A549 treated with CpdA at 1 μM for 4 hours (cell line): ENCODE data around the gene EIF2B5. TPM values are rescaled to one million over a fixed set of nuclear protein-coding genes. Genes with fewer than 3 reads are reported as not detected.

Experiments
- total RNA-seq: library from RNA; stranded (reverse); fragments of 200-300 nt; extraction: Qiagen RNA extraction; gene quantifications from 5 replicates; pipeline ENCODE4 v1.2.3, GENCODE V29; 2022; ENCODE audit warnings: low read depth

EIF2B5 gene
- 26.5 to 30.8 TPM (median 29.7 TPM) in 5 replicates for total RNA-seq

GRCh38 chr3:184135149-184135910 is at the start of gene EIF2B5:
Gene EIF2B5 (plus strand): TSS chr3:184135358. CDS start chr3:184135386, 28 bp downstream.

DNA sequence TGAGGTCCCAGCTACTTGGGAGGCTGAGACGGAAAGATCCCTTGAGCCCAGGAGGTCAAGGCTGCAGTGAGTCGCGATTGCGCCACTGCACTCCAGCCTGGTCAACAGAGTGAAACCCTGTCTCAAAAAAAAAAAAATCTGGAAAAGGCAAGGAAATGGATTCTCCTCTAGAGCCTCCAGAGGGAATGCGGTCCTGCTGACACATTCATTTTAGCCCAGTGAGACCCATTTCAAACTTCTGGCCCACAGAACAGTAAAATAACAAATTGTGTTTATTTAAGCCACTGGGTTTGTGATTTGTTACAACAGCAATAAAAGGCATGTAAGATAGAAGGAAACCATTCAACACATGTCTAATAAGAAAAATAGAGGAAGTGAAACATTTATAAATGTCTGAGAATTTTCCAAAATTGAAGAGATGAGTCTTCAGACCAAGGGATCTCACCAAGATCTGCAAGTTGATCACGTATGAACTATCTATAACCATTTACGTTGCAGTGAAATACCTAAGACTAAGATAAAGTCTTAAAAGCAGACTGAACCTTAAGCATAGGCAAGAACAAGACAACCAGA is 38.3 kb upstream of the EIF2B5 start, which contains the start of gene HTR3E:
HTR3E (plus strand) TSS at position 254 of the 573 bp plus-strand sequence. CDS start 466 bp downstream, outside the sequence.

GRCh38 chr3:184154885-184155643 is 19.9 kb downstream of the EIF2B5 start, which contains the start of gene DVL3:
Gene DVL3 (plus strand): TSS chr3:184155377. CDS start chr3:184155636, 259 bp downstream.

GRCh38 chr3:184174646-184175492 is 39.7 kb downstream of the EIF2B5 start, which contains the start of gene AP2M1:
Gene AP2M1 (plus strand): TSS chr3:184174855. CDS start chr3:184176994, 2,139 bp downstream.

GRCh38 chr3:184186184-184186901 is 51.2 kb downstream of the EIF2B5 start, which contains the start of gene ABCF3:
Gene ABCF3 (plus strand): TSS chr3:184186199. CDS start chr3:184186208, 9 bp downstream.

Other genes starting within 250 kb of the EIF2B5 start
- 10.8 to 14.1 TPM (median 12.0 TPM) in 5 replicates for gene ABCC5, start 117.5 kb upstream of the EIF2B5 start, total RNA-seq
- gene HTR3D, start 103.6 kb upstream of the EIF2B5 start, total RNA-seq, result not detected in 5 replicates
- gene HTR3C, start 82.3 kb upstream of the EIF2B5 start, total RNA-seq, result not detected in 5 replicates
- not detected in 5 replicates for gene HTR3E, start 38.3 kb upstream of the EIF2B5 start, total RNA-seq
- 20.4 to 27.7 TPM (median 25.4 TPM) in 5 replicates for gene DVL3, start 20.0 kb downstream of the EIF2B5 start, total RNA-seq
- 295 to 329 TPM (median 316 TPM) in 5 replicates for gene AP2M1, start 39.5 kb downstream of the EIF2B5 start, total RNA-seq
- gene ABCF3, start 50.8 kb downstream of the EIF2B5 start, total RNA-seq, result 32.1 to 35.1 TPM (median 34.6 TPM) in 5 replicates
- 0.34 to 0.93 TPM (median 0.38 TPM) in 5 replicates for gene VWA5B2, start 94.2 kb downstream of the EIF2B5 start, total RNA-seq
- gene ALG3, start 113.6 kb downstream of the EIF2B5 start, total RNA-seq, result 54.5 to 79.7 TPM (median 76.1 TPM) in 5 replicates
- 9.5 to 13.9 TPM (median 13.2 TPM) in 5 replicates for gene EEF1AKMT4, start 114.3 kb downstream of the EIF2B5 start, total RNA-seq
- gene CAMK2N2, start 126.2 kb downstream of the EIF2B5 start, total RNA-seq, result 0.77 to 1.8 TPM (median 1.4 TPM) in 5 replicates
- not detected in 5 replicates for gene ECE2, start 140.7 kb downstream of the EIF2B5 start, total RNA-seq
- gene PSMD2, start 163.9 kb downstream of the EIF2B5 start, total RNA-seq, result 298 to 415 TPM (median 323 TPM) in 5 replicates
- 255 to 273 TPM (median 265 TPM) in 5 replicates for gene EIF4G1, start 179.2 kb downstream of the EIF2B5 start, total RNA-seq
- 8.1 to 11.3 TPM (median 8.6 TPM) in 5 replicates for gene FAM131A, start 202.2 kb downstream of the EIF2B5 start, total RNA-seq
- 4.6 to 5.8 TPM (median 5.1 TPM) in 5 replicates for gene CLCN2, start 226.2 kb downstream of the EIF2B5 start, total RNA-seq
- gene POLR2H, start 226.4 kb downstream of the EIF2B5 start, total RNA-seq, result 72.6 to 84.5 TPM (median 76.7 TPM) in 5 replicates
- 0.03 TPM in 1 of 5 replicates, not detected in the others for gene THPO, start 242.8 kb downstream of the EIF2B5 start, total RNA-seq
- gene CHRD, start 244.7 kb downstream of the EIF2B5 start, total RNA-seq, result 0.11 to 0.27 TPM (median 0.22 TPM) in 5 replicates